Adrenal gland (tissue), 5 donors: ENCODE results near the gene FAM25C.
"Not testable (repeated sequence)": the region's sequence is repeated elsewhere in the genome, so short reads cannot be mapped to it uniquely, and the experiment has no call there.

Experiments used
- CTCF ChIP-seq, 6 experiments: fragments of 450-650 bp in 4 of 6; fragments of 200-600 bp in 2 of 6; sonication (generic) in 1 of 6; IDR thresholded peaks; 1 replicate in 5 of 6; 2 replicates in 1 of 6; pipeline versions ENCODE4 v1.5.1 to v1.8.0; 2016 to 2021; ENCODE audit warnings: antibody characterized with exemption in 6 of 6, mild to moderate bottlenecking in 2 of 6, moderate library complexity in 1 of 6
- POLR2A ChIP-seq, 2 donors: fragments of 450-650 bp; IDR thresholded peaks; one replicate each; pipeline ENCODE4 v1.6.1; 2017; ENCODE audit warnings: antibody characterized with exemption in 2 of 2, mild to moderate bottlenecking in 2 of 2, moderate library complexity in 1 of 2
- donor health status: DM: no; HTN: no; CAD: no.

- TF ChIP-seq CTCF, POLR2A (IDR thresholded peaks at IDR 0.05): not testable (repeated sequence)
Observed at GRCh38 chr10:47991706-47992105, 7.9 kb downstream of the FAM25C start.
